Right lobe of liver (tissue), 6 donors: ENCODE measurements around the gene RASA2. TPM values are rescaled to one million over a fixed set of nuclear protein-coding genes. Genes with fewer than 3 reads are reported as not detected.
A peak's percentile ranks its signal among the peaks of the same experiment; 100 is the strongest.

ENCODE experiments used
- ATAC-seq, 4 donors: fragments of 200-7000 bp; cut with Tn5 transposase; one replicate each; pipeline ENCODE4 v1.9.1; 2020; ENCODE audit warnings: mild to moderate bottlenecking in 4 of 4, moderate library complexity in 4 of 4
- DNase-seq, 3 donors: peaks; one replicate each; pipeline ENCODE4 v3.0.0-alpha.2; 2020
- H3K27ac ChIP-seq, 3 donors: fragments of 200-600 bp; one replicate each; pipeline ENCODE4 v1.8.0; 2022
- H3K27me3 ChIP-seq, 2 donors: fragments of 200-600 bp; one replicate each; pipeline ENCODE4 v1.8.0; 2022
- H3K36me3 ChIP-seq, 4 donors: fragments of 200-600 bp; sonication (generic) in 1 of 4; one replicate each; pipeline versions ENCODE4 v1.5.1 to v1.8.0; 2017 to 2022; ENCODE audit warnings: control low read depth in 1 of 4
- H3K4me1 ChIP-seq, 4 donors: fragments of 200-600 bp; sonication (generic) in 1 of 4; one replicate each; pipeline versions ENCODE4 v1.5.1 to v1.8.0; 2017 to 2022; ENCODE audit warnings: control low read depth in 1 of 4
- H3K4me3 ChIP-seq, 3 donors: fragments of 200-600 bp; one replicate each; pipeline ENCODE4 v1.8.0; 2022
- H3K9me3 ChIP-seq, 4 donors: fragments of 200-600 bp; sonication (generic) in 1 of 4; one replicate each; pipeline versions ENCODE4 v1.5.1 to v1.8.0; 2017 to 2022; ENCODE audit warnings: control low read depth in 1 of 4
- CTCF ChIP-seq, 4 donors: fragments of 200-600 bp in 3 of 4; fragments of 450-650 bp in 1 of 4; IDR thresholded peaks; one replicate each; pipeline versions ENCODE4 v1.5.1 to v1.8.0; 2016 to 2022; ENCODE audit warnings: antibody characterized with exemption in 4 of 4, mild to moderate bottlenecking in 2 of 4
- POLR2A ChIP-seq: fragments of 450-650 bp; IDR thresholded peaks from one replicate; pipeline ENCODE4 v1.6.1; 2017; ENCODE audit warnings: antibody characterized with exemption, mild to moderate bottlenecking
- WGBS: methylation state at CpG from one replicate; pipeline ENCODE4 v1.1.6; 2018; ENCODE audit warnings: low coverage, low lambda C conversion rate; ENCODE audit not compliant: insufficient coverage; ENCODE audit errors: missing lambda C conversion rate; 5-methylcytosine and 5-hydroxymethylcytosine counted together
- intact Hi-C, 2 donors: fragments of 100-400 bp; cut with DNase I; formaldehyde crosslinking; loops; one replicate each; pipeline versions ENCODE4 v1.11.2 to v1.14.1; 2022
- total RNA-seq, 6 experiments: library from RNA; depleted of rRNA in 2 of 6; stranded (reverse); fragments of >200 nt in 2 of 6; fragmentation: NEBNext Ultra II Directional in 3 of 6; extraction: Animal tissue kit (Norgen Biotek cat#: 25700) in 3 of 6; gene quantifications; one replicate each; pipeline versions ENCODE4 v1.1.0 to v1.2.4, GENCODE V29; 2016 to 2023
- donor health status: DM: no; HTN: yes; CAD: no.
- donor health status: DM: no; HTN: no; CAD: no.
- donor health status: DM: no; HTN: no; CAD: no.
- donor health status: DM: no; HTN: yes; CAD: no.
- donor health status: DM: no; HTN: yes; CAD: no.

The RASA2 gene
- total RNA-seq, 6 experiments from 2014 or later = 3.5 to 7.9 (median 5.5) TPM

- ATAC-seq (no peak), DNase-seq (no peak)
- 72% methylated on average over 2 of the region's 2 CpGs for WGBS
- no peaks in the 10 kb centered on the region for H3K27me3 ChIP-seq
- TF ChIP-seq CTCF (IDR thresholded peaks at IDR 0.05) (no peak), POLR2A (no peak)
- H3K27ac ChIP-seq = no peak overlapping the region
- intact Hi-C loops = no loop called here
- no peak overlapping the region for H3K4me3 ChIP-seq
- no peaks in the 10 kb centered on the region for H3K4me1 ChIP-seq
- H3K9me3 ChIP-seq = no peaks in the 10 kb centered on the region
- H3K36me3 ChIP-seq = no peaks in the 10 kb centered on the region
Measured at GRCh38 chr3:141552440-141552991, 65.7 kb downstream of the RASA2 start.

GRCh38 chr3:141553055-141553454, 66.2 kb downstream of the RASA2 start:
- no peaks in the 10 kb centered on the region for H3K4me1 ChIP-seq
- no peak overlapping the region for H3K27ac ChIP-seq
- TF ChIP-seq CTCF (IDR thresholded peaks at IDR 0.05) (no peak), POLR2A (no peak)
- no peaks in the 10 kb centered on the region for H3K36me3 ChIP-seq
- intact Hi-C loops = no loop called here
- WGBS = 79% methylated on average over 1 of the region's 1 CpG
- ATAC-seq (peak; percentile 33 to 62 (median 44)), DNase-seq (no peak)
- no peak overlapping the region for H3K4me3 ChIP-seq
- no peaks in the 10 kb centered on the region for H3K9me3 ChIP-seq
- H3K27me3 ChIP-seq = no peaks in the 10 kb centered on the region

GRCh38 chr3:141556034-141556433, 69.2 kb downstream of the RASA2 start:
- H3K4me3 ChIP-seq = no peak overlapping the region
- no peaks in the 10 kb centered on the region for H3K4me1 ChIP-seq
- WGBS = 83% methylated on average over 1 of the region's 1 CpG
- ATAC-seq (no peak), DNase-seq (no peak)
- intact Hi-C loops = loop anchor here in 1 of 2 donors (5.0 kb wide), 1 partner anchor 94 kb away; no protein-coding TSS in a partner anchor
- H3K27me3 ChIP-seq = no peaks in the 10 kb centered on the region
- no peaks in the 10 kb centered on the region for H3K9me3 ChIP-seq
- TF ChIP-seq CTCF (IDR thresholded peaks at IDR 0.05) (no peak), POLR2A (no peak)
- no peak overlapping the region for H3K27ac ChIP-seq
- H3K36me3 ChIP-seq = no peaks in the 10 kb centered on the region

- Histone ChIP-seq H3K27me3 (no peaks in the 10 kb centered on the region), H3K4me3 (no peak overlapping the region), H3K27ac (no peak overlapping the region), H3K36me3 (no peaks in the 10 kb centered on the region), H3K4me1 (no peaks in the 10 kb centered on the region), H3K9me3 (no peaks in the 10 kb centered on the region)
- WGBS = 61% methylated on average over 4 of the region's 4 CpGs
- ATAC-seq = peak in 1 of 4 donors; percentile 27
- TF ChIP-seq CTCF (IDR thresholded peaks at IDR 0.05) (no peak), POLR2A (no peak)
- DNase-seq = no peak
- intact Hi-C loops = loop anchor here in 1 of 2 donors (5.0 kb wide), 1 partner anchor 96 kb away; no protein-coding TSS in a partner anchor
Measured at GRCh38 chr3:141557961-141558706, 71.3 kb downstream of the RASA2 start.
